K562 (cell line): ENCODE measurements around the gene USP37. TPM values are rescaled to one million over a fixed set of nuclear protein-coding genes. Genes with fewer than 3 reads are reported as not detected.

ENCODE experiments used
- ATAC-seq: fragments of 200-7000 bp; cut with Tn5 transposase; 3 replicates; pipeline ENCODE4 v1.9.1; 2020; ENCODE audit warnings: moderate library complexity
- BruUV-seq: library from RNA; stranded (reverse); fragments of 400-500 nt; replicated peaks from 2 replicates; lab custom pipeline; 2021; lab: Mats Ljungman, UMichigan
- CTCF ChIA-PET: fragments of 300-600 bp; formaldehyde crosslinking; extraction: SDS; loops from one replicate; lab custom pipeline; 2021; ENCODE audit warnings: low intra/inter-chr PET ratio; lab: Yijun Ruan, JAX
- POLR2A ChIA-PET: fragments of 300-600, 350-650 bp; sonication (Branson Sonifier 250); formaldehyde crosslinking; extraction: SDS; loops from one replicate; lab custom pipeline; 2021; ENCODE audit warnings: antibody characterized with exemption, inconsistent platforms; lab: Yijun Ruan, JAX
- DNase-seq, 4 experiments: peaks; one replicate each; pipeline versions ENCODE4 v3.0.0 to v3.0.0-alpha.2; 2011 to 2018; ENCODE audit warnings: low spot score in 3 of 4, mixed read lengths in 3 of 4; ENCODE audit errors: extremely low read depth in 1 of 4
- FAIRE-seq: peaks from 2 replicates; lab custom pipeline; 2011; peaks lifted over from hg19 to GRCh38; lab: Jason Lieb, UNC
- H2AFZ ChIP-seq: 2 replicates; pipeline ENCODE4 v1.6.0; 2011; ENCODE audit warnings: low read depth, low read length, control low read depth, inconsistent platforms
- H3K27ac ChIP-seq: fragments of 200-600 bp; 3 replicates; pipeline ENCODE4 v1.8.0; 2011; ENCODE audit warnings: low read depth, mild to moderate bottlenecking, control low read depth, inconsistent platforms, low read length, moderate library complexity, mixed read lengths; ENCODE audit errors: extremely low read depth
- H3K27me3 ChIP-seq, 2 experiments: fragments of 300-600 bp in 1 of 2; 2 replicates in 1 of 2; 3 replicates in 1 of 2; pipeline versions ENCODE4 v1.6.0 to v1.8.0; 2011; ENCODE audit warnings: inconsistent platforms in 2 of 2, low read length in 2 of 2, mild to moderate bottlenecking in 1 of 2, mixed read lengths in 1 of 2, moderate library complexity in 1 of 2; ENCODE audit not compliant: control insufficient read depth in 2 of 2, insufficient read depth in 2 of 2
- H3K36me3 ChIP-seq: fragments of 300-600 bp; 3 replicates; pipeline ENCODE4 v1.8.0; 2011; ENCODE audit warnings: mild to moderate bottlenecking, low read length, inconsistent platforms; ENCODE audit not compliant: control insufficient read depth, insufficient read depth
- H3K4me1 ChIP-seq, 2 experiments: fragments of 200-600 bp in 1 of 2; replicated peaks in 1 of 2; 2 replicates in 1 of 2; 3 replicates in 1 of 2; pipeline versions ENCODE4 v1.5.1 to v1.8.0; 2011; ENCODE audit warnings: inconsistent platforms in 2 of 2, low read length in 2 of 2, mild to moderate bottlenecking in 1 of 2, mixed read lengths in 1 of 2, moderate library complexity in 1 of 2; ENCODE audit not compliant: control insufficient read depth in 2 of 2, insufficient read depth in 2 of 2
- H3K4me2 ChIP-seq: 2 replicates; pipeline ENCODE4 v1.6.1; 2011; ENCODE audit warnings: low read length, control low read depth, inconsistent platforms, mixed read lengths; ENCODE audit not compliant: insufficient read depth
- H3K4me3 ChIP-seq: fragments of 200-600 bp; sonication (generic), shearing (Covaris generic); 2 replicates; pipeline ENCODE4 v1.5.1; 2016; ENCODE audit warnings: control low read depth, inconsistent platforms
- H3K79me2 ChIP-seq: fragments of 200-600 bp; 3 replicates; pipeline ENCODE4 v1.8.0; 2011; ENCODE audit warnings: low read length, inconsistent platforms; ENCODE audit not compliant: control insufficient read depth, insufficient read depth
- H3K9ac ChIP-seq, 2 experiments: 2 replicates each; pipeline versions ENCODE4 v1.6.0 to v1.6.1; 2011; ENCODE audit warnings: low read depth in 2 of 2, low read length in 2 of 2, control low read depth in 1 of 2, inconsistent platforms in 1 of 2, mild to moderate bottlenecking in 1 of 2, mixed read lengths in 1 of 2; ENCODE audit not compliant: insufficient read depth in 1 of 2
- H3K9me1 ChIP-seq: one replicate; pipeline ENCODE4 v1.6.0; 2011; ENCODE audit warnings: inconsistent platforms, mild to moderate bottlenecking, low read length, moderate library complexity; ENCODE audit not compliant: control insufficient read depth, insufficient read depth
- H3K9me3 ChIP-seq: replicated peaks from 2 replicates; pipeline ENCODE4 v1.5.1; 2011; ENCODE audit warnings: low read depth, low read length, inconsistent platforms; ENCODE audit not compliant: control insufficient read depth, insufficient read depth
- H4K20me1 ChIP-seq: replicated peaks from 2 replicates; pipeline ENCODE4 v1.6.1; 2011; ENCODE audit warnings: low read length, inconsistent platforms, mixed read lengths; ENCODE audit not compliant: control insufficient read depth, insufficient read depth
- FOXM1 ChIP-seq, 2 experiments: fragments of 450-650 bp in 1 of 2; sonication (generic) in 1 of 2; formaldehyde crosslinking in 1 of 2; IDR thresholded peaks; 2 replicates each; pipeline versions ENCODE4 v1.6.1 to v1.9.0; 2017 to 2022; ENCODE audit warnings: low read depth in 2 of 2, mild to moderate bottlenecking in 2 of 2, missing genetic modification reagents in 1 of 2, moderate library complexity in 1 of 2
- KHSRP ChIP-seq: fragments of 450-650 bp; IDR thresholded peaks from 2 replicates; pipeline ENCODE4 v1.6.1; 2017
- TCF15 ChIP-seq: fragments of 250-450 bp; sonication (Bioruptor Pico); IDR thresholded peaks from 2 replicates; pipeline ENCODE4 v1.8.0; 2022; ENCODE audit warnings: moderate library complexity, mild to moderate bottlenecking, inconsistent platforms
- ZBTB17 ChIP-seq: fragments of 450-650 bp; formaldehyde crosslinking; IDR thresholded peaks from 2 replicates; pipeline ENCODE4 v1.4.0; 2020; ENCODE audit warnings: mild to moderate bottlenecking
- ZNF668 ChIP-seq: fragments of 250-450 bp; sonication (Bioruptor Pico); IDR thresholded peaks from 2 replicates; pipeline ENCODE4 v1.8.0; 2022; ENCODE audit warnings: mild to moderate bottlenecking, inconsistent platforms
- WGBS: fragments of 100-300 bp; shearing (Covaris generic); methylation state at CpG from one replicate; pipeline ENCODE4 v1.1.6; 2016; ENCODE audit warnings: low coverage, mixed read lengths; ENCODE audit not compliant: insufficient coverage; ENCODE audit errors: missing lambda C conversion rate; 5-methylcytosine and 5-hydroxymethylcytosine counted together
- in situ Hi-C: fragments of 300-500 bp; cut with MboI; formaldehyde crosslinking; loops from 4 replicates; pipeline ENCODE4 v1.15.0; 2018; ENCODE audit warnings: inconsistent platforms, mixed read lengths
- intact Hi-C: fragments of 100-400 bp; cut with micrococcal nuclease; formaldehyde crosslinking; loops from 2 replicates; pipeline ENCODE4 v1.14.2; 2022
- polyA plus RNA-seq, 8 experiments: library from polyadenylated mRNA; depleted of rRNA in 4 of 8; stranded (reverse) in 5 of 8; unstranded in 3 of 8; fragments of >200 nt; fragmentation: Nextera tagmentation in 2 of 8; fragmentation: Illumina TruSeq in 1 of 8; extraction: Ambion mirVana in 2 of 8; extraction: Trizol in 1 of 8; gene quantifications; 2 replicates each; pipeline versions ENCODE4 v1.2.1 to v1.2.3, GENCODE V29; 2011 to 2014; ENCODE audit warnings: inconsistent platforms in 1 of 8, missing spikeins in 1 of 8
- total RNA-seq, 7 experiments: library from RNA; depleted of rRNA in 6 of 7; stranded (reverse); fragments of >200 nt in 6 of 7; fragmentation: Illumina TruSeq in 2 of 7; extraction: Trizol in 2 of 7; gene quantifications; 2 replicates each; pipeline versions ENCODE4 v1.2.1 to v1.2.3, GENCODE V29; 2011 to 2021; ENCODE audit warnings: low replicate concordance in 1 of 7
- TF ChIP-seq, protein P1 (sequence below): fragments of 250-450 bp; sonication (Bioruptor Pico); IDR thresholded peaks from 2 replicates; pipeline ENCODE4 v1.6.1; 2021; ENCODE audit warnings: mild to moderate bottlenecking

The USP37 gene
- total and polyA plus RNA-seq, 9 of the 15 experiments (the other 6 are each of a cell fraction or from before 2014, with no cell fraction given) = 2.0 to 14.2 (median 8.5) TPM

GRCh38 chr2:218432676-218433365 is 135.3 kb downstream of the USP37 start:
- in situ Hi-C loops = no loop called here

More at GRCh38 chr2:218432676-218433365, 135.3 kb downstream of the USP37 start:
- Histone ChIP-seq H3K36me3 (no peaks in the 10 kb centered on the region), H3K9me1 (no peaks in the 10 kb centered on the region), H3K4me2 (no peak overlapping the region), H3K4me1 (peaks cover 5 to 21% of the 10 kb centered on the region in 2 experiments), H2AFZ (no peak overlapping the region), H3K79me2 (no peaks in the 10 kb centered on the region), H3K4me3 (no peak overlapping the region), H4K20me1 (no peaks in the 10 kb centered on the region), H3K9ac (no peak overlapping the region), H3K9me3 (no peaks in the 10 kb centered on the region), H3K27me3 (no peaks in the 10 kb centered on the region), H3K27ac (no peak overlapping the region)
- intact Hi-C loops = no loop called here
- CTCF ChIA-PET = no interaction called here
- POLR2A ChIA-PET = no interaction called here
- BruUV-seq = no TSS peak
- WGBS = 28% methylated on average over 8 of the region's 8 CpGs
- DNase-seq (no peak), ATAC-seq (no peak), FAIRE-seq (no peak)
- TF ChIP-seq, protein P1, sequence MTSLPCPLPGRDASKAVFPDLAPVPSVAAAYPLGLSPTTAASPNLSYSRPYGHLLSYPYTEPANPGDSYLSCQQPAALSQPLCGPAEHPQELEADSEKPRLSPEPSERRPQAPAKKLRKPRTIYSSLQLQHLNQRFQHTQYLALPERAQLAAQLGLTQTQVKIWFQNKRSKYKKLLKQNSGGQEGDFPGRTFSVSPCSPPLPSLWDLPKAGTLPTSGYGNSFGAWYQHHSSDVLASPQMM = no peak
- TF ChIP-seq KHSRP (no peak), ZBTB17 (CRISPR knock-in tag) (no peak), TCF15 (CRISPR knock-in tag) (no peak), ZNF668 (CRISPR knock-in tag) (no peak), FOXM1 (IDR thresholded peaks at IDR 0.05; ENCODE audit: low read depth) (no peak), FOXM1 (CRISPR knock-in tag; IDR thresholded peaks at IDR 0.05; ENCODE audit: low read depth) (no peak)
